Hypothalamus (tissue), 51 donors: ENCODE results near the gene IRF7.
A peak's percentile ranks its signal among the peaks of the same experiment; 100 is the strongest.

ENCODE experiments used
- DNase-seq, 51 donors: peaks; one replicate each; lab custom pipeline; 2025; lab: John Stamatoyannopoulos, UW

Gene IRF7

GRCh38 chr11:641806-642370 is 26.1 kb upstream of the IRF7 start:
- DNase-seq, result no peak

- DNase-seq, result no peak
Measured at GRCh38 chr11:640021-640706, 24.4 kb upstream of the IRF7 start.

DNA sequence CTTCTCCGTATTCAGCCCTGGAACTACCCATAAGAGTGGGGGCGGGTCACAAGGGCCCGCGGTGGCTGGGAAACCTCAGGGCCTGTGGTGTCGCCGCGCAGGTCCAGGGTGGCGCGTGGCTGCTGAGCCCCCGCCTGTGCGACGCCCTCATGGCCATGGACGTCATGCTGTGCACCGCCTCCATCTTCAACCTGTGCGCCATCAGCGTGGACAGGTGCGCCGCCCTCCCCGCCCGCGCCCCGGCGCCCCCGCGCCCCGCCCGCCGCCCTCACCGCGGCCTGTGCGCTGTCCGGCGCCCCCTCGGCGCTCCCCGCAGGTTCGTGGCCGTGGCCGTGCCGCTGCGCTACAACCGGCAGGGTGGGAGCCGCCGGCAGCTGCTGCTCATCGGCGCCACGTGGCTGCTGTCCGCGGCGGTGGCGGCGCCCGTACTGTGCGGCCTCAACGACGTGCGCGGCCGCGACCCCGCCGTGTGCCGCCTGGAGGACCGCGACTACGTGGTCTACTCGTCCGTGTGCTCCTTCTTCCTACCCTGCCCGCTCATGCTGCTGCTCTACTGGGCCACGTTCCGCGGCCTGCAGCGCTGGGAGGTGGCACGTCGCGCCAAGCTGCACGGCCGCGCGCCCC is 23.7 kb upstream of the IRF7 start:
- no peak for DNase-seq

DNA sequence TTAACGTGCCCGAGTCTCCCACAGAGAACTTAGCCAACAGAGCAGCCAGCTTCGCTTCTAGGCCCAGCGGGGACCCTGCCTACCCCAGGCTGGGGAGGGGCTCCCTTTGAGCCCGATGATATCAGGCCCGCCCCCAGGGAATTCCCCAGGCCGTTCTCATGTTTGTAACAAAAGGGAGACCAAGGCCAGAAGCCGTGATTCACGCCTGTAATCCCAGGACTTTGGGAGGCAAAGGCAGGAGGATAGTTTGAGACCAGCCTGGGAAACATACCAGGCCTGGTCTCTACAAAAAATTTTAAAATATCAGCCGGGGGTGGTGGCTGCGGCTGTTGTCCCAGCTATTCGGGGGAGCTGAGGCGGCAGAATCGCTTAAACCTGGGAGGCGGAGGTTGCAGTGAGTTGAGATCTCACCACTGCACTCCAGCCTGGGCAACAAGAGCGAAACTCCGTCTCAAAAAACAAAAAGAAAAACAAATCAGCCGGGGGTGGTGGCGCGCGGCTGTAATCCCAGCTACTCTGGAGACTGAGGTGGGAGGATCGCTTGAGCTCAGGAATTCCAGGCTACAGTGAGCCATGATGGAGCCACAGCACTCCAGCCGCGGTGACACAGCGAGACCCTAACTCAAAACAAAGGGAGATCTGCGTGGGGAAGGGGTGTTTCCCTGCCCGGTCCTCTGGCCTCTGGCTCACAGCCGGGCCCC is 23.0 kb upstream of the IRF7 start:
- no peak for DNase-seq

DNA sequence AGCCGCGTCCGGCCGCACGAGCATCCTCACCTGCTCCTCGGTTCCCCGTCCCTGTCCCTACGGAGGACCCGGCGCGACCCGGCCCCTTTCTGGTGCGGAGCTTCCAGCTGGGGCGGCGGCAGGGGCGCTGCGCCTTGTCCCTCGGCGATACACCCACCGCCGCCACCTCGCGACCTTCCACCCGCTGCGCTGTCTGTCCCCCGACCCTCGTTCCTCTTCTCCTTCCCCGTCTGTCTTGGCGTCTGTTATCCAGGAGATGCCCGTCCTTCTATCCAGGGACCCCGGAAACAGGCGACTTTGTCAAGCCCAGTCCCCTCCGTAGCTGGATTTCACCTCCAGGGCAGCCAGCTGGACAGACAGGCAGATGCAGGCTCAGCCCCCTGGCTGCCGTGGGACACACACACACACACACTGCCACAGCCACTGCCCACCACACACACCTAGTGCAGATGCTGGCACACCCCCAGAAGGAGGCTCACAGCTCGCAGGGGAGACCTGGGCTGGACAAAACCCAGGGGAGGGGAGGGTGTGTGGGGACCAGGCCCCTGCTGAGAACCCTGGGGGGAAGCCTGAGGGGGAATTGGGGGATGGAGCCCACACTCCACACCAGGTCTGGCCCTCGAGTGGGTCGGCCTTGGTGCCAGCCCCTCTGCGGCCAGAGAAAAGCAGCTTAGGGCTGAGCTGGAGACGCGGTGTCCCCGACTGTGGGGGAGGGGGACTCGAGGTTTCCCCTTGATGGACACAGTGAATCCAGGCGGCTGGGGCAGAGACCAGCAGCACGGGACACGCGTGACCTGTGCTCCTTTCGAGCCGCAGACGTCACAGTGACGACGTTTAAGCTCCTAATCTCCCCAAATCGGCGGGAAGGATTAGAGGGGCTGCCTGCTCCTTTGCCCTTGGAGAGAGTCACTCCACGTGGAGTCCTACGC is 22.1 kb upstream of the IRF7 start:
- no peak for DNase-seq

DNA sequence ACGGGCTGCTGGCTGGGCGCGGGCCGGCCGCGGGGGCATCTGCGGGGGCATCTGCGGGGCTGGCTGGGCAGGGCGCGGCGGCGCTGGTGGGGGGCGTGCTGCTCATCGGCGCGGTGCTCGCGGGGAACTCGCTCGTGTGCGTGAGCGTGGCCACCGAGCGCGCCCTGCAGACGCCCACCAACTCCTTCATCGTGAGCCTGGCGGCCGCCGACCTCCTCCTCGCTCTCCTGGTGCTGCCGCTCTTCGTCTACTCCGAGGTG is 21.5 kb upstream of the IRF7 start:
- no peak for DNase-seq

DNA sequence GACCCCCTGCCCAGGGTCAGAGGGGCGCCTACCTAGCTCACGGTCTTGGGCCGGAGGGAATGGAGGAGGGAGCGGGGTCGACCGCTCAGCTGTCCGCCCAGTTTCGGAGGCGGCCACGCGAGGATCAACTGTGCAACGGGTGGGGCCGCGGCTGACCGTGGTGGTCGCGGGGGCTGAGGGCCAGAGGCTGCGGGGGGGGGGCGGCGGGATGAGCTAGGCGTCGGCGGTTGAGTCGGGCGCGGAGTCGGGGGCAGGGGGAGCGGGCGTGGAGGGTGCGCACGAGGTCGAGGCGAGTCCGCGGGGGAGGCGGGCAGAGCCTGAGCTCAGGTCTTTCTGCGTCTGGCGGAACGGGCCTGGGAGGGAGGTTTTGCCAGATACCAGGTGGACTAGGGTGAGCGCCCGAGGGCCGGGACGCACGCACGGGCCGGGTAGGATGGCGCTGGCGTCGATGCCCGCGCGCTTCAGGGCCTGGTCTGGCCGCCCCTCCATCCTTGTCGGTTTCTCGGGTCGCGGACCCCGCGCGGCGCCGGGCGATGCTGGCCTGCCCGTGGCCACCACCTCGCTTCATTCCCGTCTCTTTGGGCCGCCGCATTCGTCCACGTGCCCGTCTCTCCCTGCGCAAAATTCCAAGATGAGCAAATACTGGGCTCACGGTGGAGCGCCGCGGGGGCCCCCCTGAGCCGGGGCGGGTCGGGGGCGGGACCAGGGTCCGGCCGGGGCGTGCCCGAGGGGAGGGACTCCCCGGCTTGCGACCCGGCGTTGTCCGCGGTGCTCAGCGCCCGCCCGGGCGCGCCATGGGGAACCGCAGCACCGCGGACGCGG is 21.0 kb upstream of the IRF7 start, which contains the start of gene DRD4:
TSS of gene DRD4 (plus strand) at position 759 of the 822 bp plus-strand sequence. CDS start at position 795, 36 bp downstream.
- peak in 2 of 51 donors; percentile 21 to 37 for DNase-seq

DNA sequence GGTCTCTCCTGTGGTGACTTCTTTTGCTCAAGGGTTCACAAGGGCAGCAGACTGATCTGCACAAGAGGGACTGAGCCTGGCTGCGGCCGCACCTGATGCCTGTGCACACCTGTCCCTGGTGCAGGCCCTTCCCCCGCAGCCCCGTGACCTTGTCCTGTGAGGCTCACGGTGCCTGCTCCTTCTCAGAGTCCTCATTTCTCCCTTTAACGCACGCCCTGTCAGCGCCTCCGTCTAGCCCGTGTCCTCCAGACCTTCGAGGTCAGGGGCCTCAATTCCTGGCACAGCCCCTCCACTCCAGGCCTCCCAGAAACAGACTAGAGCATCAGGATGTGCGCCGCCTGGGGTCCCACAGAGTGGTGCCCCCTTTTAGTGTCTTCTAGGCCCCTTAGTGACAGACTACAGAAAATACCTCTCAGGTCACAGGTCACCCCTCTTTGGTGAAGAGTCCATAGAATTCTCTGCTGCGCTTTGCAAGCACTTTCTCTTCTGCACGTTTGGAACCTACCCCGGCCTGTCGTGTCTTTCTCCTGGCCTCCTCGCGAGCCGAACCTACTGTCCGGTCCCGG is 20.3 kb upstream of the IRF7 start:
- no peak for DNase-seq

- no peak for DNase-seq
Measured at GRCh38 chr11:630871-631270, 15.1 kb upstream of the IRF7 start.

GRCh38 chr11:629237-629583 is 13.5 kb upstream of the IRF7 start:
- no peak for DNase-seq

DNA sequence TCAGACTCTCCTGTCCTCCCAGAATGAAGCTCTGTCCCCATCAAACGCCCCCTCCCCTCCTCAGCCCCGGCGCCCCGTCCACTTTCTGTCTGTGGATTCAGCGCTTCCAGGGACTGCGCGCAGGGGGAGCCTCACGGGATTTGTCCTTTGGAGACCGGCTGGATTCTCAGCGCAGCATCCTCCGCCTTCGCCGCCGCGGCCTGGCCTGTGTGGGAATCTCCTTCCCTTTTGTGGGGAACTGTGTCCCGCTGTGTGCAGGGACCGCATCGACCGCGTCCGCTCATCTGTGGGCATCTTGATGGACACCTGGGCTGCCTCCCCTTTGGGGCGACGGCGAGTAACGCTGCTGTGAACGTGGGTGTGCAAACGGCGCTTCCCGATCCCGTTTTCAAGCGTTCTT is 12.3 kb upstream of the IRF7 start:
- DNase-seq, result no peak

GRCh38 chr11:627308-627576 is 11.5 kb upstream of the IRF7 start:
- no peak for DNase-seq

DNA sequence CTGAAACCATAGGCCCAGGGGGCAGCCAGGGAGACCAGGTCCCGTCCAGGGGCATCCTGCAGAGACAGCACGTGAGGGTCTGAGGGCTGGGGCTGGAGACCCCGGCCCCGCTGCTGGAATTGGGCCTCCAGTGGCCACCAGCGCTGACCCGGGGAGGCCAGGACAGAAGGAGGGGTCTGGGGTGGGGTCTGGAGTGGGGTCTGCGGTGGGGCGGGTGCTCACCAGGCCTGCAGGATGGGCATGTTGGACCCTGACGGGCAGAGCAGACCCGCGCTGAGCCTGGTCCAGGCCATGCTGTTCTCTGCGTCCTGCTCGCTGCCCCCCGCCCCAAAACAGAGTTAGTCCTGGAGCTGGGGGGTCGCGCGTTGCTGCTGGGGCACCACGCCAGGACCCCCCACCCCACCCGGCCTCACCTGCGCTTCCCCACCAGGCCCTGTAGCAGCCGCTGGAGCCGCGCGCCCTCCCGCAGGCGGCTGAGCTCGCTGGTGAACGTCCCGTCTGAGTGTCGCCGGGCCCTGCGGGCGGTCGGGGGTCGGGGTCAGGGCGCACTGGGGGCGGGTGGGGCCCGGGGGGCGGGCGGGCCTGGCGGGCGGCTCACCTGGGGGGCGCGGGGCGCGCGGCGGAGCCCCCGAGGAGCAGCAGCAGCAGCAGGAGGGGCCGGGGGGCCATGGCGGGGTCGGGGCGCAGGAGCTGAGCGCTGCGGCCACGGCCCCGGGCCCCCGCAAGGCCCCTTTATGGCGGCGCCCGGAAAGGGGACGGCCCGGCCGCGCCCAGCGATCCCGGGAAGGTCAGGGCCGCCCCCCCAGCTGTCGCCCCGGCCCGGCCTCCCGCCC is 10.9 kb upstream of the IRF7 start, which contains the start of gene SCT:
TSS of gene SCT (minus strand) at position 707 of the 833 bp plus-strand sequence. CDS start at position 669, 38 bp downstream.
- no peak for DNase-seq

- no peak for DNase-seq
Measured at GRCh38 chr11:625636-626268, 10.0 kb upstream of the IRF7 start.

- DNase-seq, result no peak
Measured at GRCh38 chr11:624705-625635, 9.2 kb upstream of the IRF7 start, which contains the start of gene CDHR5. TSS of gene CDHR5 (minus strand) at chr11:624955. CDS start at chr11:624902, 53 bp downstream.

DNA sequence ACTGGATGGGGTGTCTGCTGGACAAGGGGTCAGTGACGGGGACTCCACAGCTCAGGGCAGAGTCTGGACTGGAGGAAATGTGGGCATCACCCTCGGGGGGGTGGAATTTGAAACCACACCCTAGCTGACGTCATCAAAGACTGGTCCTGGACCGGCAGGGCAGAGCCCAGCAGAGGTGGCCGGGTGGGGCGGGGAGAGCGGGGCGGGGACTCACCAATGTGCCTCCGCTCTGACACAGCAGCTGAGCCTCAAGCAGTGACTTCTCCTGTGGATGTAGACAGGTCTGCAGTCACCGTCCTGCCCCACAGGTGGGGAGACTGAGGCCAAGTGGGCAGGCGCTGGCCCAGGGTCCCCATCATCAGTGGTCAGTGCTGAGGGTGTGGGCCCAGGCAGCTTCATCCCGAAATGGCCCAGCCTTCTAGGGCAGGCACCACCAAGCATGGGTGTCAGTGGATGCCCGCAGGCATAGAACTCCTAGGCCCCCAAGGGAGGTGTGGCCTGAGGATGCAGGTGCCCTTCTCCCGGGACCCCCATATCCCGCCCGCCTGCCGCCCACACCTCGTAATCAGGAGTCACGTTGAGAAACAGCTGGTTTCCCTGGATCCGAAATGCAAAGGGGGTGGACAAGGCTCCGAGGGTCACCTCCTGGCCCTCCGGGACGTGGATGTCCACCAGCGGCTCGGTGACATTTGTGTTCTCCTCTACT is 8.4 kb upstream of the IRF7 start:
- no peak for DNase-seq
